BJ (cell line): ENCODE measurements around the gene GNPAT. TPM values are rescaled to one million over a fixed set of nuclear protein-coding genes. Genes with fewer than 3 reads are reported as not detected.
"Not testable (repeated sequence)": the region's sequence is repeated elsewhere in the genome, so short reads cannot be mapped to it uniquely, and the experiment has no call there.

Source experiments
- CTCF ChIA-PET: fragments of 350-600 bp; formaldehyde crosslinking; extraction: SDS; loops from one replicate; lab custom pipeline; 2021; ENCODE audit warnings: antibody characterized with exemption, inconsistent platforms; lab: Yijun Ruan, JAX
- POLR2A ChIA-PET: fragments of 300-600 bp; sonication (Branson Sonifier 250); formaldehyde crosslinking; extraction: SDS; loops from one replicate; lab custom pipeline; 2021; ENCODE audit warnings: antibody characterized with exemption; lab: Charles Lee
- DNase-seq: peaks from one replicate; pipeline ENCODE4 v3.0.0-alpha.2; 2011; ENCODE audit warnings: low read depth
- H3K27me3 ChIP-seq: 2 replicates; pipeline ENCODE4 v1.6.0; 2011; ENCODE audit warnings: low read length; ENCODE audit not compliant: control insufficient read depth, insufficient read depth
- H3K36me3 ChIP-seq: 2 replicates; pipeline ENCODE4 v1.5.1; 2011; ENCODE audit warnings: low read length; ENCODE audit not compliant: control insufficient read depth, insufficient read depth
- H3K4me3 ChIP-seq: 2 replicates; pipeline ENCODE4 v1.5.1; 2011; ENCODE audit warnings: low read depth, mild to moderate bottlenecking, control low read depth, low read length
- CTCF ChIP-seq: IDR thresholded peaks from 2 replicates; pipeline ENCODE4 v1.5.1; 2011; ENCODE audit warnings: low read depth, mild to moderate bottlenecking, control low read depth, inconsistent platforms, low read length, moderate library complexity; ENCODE audit not compliant: insufficient read depth
- polyA plus RNA-seq: library from polyadenylated mRNA; depleted of rRNA; stranded (reverse); fragments of >200 nt; gene quantifications from 2 replicates; pipeline ENCODE4 v1.2.3, GENCODE V29; 2011

GNPAT gene
- polyA plus RNA-seq, 1 experiment: 22.8 TPM

- ChIA-PET CTCF (interaction anchor here (0.8 to 3.9 kb wide), 5 partner anchors 10 to 576 kb away, joined by 3 to 49 read pairs (median 3); no protein-coding TSS in a partner anchor), POLR2A (no interaction called here)
- Histone ChIP-seq H3K27me3 (peaks cover 6% of the 10 kb centered on the region), H3K4me3 (no peak overlapping the region), H3K36me3 (no peaks in the 10 kb centered on the region)
- no peak for TF ChIP-seq CTCF
- no peak for DNase-seq
These were observed 32.0 kb upstream of the GNPAT start for GRCh38 chr1:231208980-231209379.

GRCh38 chr1:231209531-231209930 is 31.5 kb upstream of the GNPAT start:
- DNase-seq: no peak
- Histone ChIP-seq H3K36me3 (no peaks in the 10 kb centered on the region), H3K27me3 (peaks cover 7% of the 10 kb centered on the region), H3K4me3 (no peak overlapping the region)
- ChIA-PET POLR2A (no interaction called here), CTCF (interaction anchor here (0.8 to 3.9 kb wide), 11 partner anchors 10 to 577 kb away, joined by 3 to 49 read pairs (median 4); no protein-coding TSS in a partner anchor)
- TF ChIP-seq CTCF: no peak

GRCh38 chr1:231210126-231210525 is 30.9 kb upstream of the GNPAT start:
- Histone ChIP-seq H3K27me3 (peaks cover 10% of the 10 kb centered on the region), H3K4me3 (no peak overlapping the region), H3K36me3 (no peaks in the 10 kb centered on the region)
- DNase-seq: no peak
- CTCF ChIA-PET: interaction anchor here (0.6 to 3.9 kb wide), 20 partner anchors 11 to 466 kb away, joined by 3 to 49 read pairs (median 5); no protein-coding TSS in a partner anchor
- TF ChIP-seq CTCF: no peak
- POLR2A ChIA-PET: no interaction called here

- Histone ChIP-seq H3K36me3 (no peaks in the 10 kb centered on the region), H3K27me3 (peaks cover 14% of the 10 kb centered on the region), H3K4me3 (peak overlapping the region; percentile 39)
- TF ChIP-seq CTCF: peak; percentile 90
- POLR2A ChIA-PET: no interaction called here
- CTCF ChIA-PET: interaction anchor here (0.6 to 3.9 kb wide), 24 partner anchors 16 to 438 kb away, joined by 3 to 49 read pairs (median 4); no protein-coding TSS in a partner anchor
- peak; percentile 4 for DNase-seq
These were observed 29.8 kb upstream of the GNPAT start for GRCh38 chr1:231211005-231211857.

GRCh38 chr1:231212301-231212700 is 28.7 kb upstream of the GNPAT start:
- H3K4me3 ChIP-seq, H3K36me3 ChIP-seq, DNase-seq, POLR2A ChIA-PET: not testable (repeated sequence)
- CTCF ChIA-PET: interaction anchor here (0.6 to 3.9 kb wide), 10 partner anchors 15 to 439 kb away, joined by 3 to 49 read pairs (median 6); no protein-coding TSS in a partner anchor
- H3K27me3 ChIP-seq: peaks cover 17% of the 10 kb centered on the region
